NCI-H510A treated with DMSO at 0.1 percent for 48 hours (cell line): ENCODE data around the gene KHNYN.
"Not testable (repeated sequence)": the region's sequence is repeated elsewhere in the genome, so short reads cannot be mapped to it uniquely, and the experiment has no call there.

ENCODE experiments used
- DNase-seq: peaks from one replicate; lab custom pipeline; 2025; lab: John Stamatoyannopoulos, UW

KHNYN gene

DNA sequence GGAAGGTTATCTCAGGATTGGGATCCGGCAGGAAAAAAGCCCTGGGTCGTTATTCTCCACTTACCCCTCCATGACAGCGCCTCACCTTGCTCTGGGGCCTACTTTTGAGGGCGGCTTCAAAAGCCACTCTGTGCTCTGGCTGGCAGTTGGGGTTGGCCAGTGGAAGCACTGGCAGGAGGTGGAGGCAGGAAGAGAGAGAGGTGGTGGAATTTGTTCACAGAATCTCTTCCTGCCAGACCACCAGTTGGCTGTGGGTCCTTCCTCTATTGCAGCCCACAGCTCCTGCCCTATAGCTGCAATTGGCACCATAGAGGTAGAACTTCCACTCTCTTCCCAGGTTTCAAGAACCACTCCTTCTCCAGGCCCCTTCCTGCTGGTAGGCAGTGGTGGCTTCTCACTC lies 45.5 kb downstream of the KHNYN start:
- no peak for DNase-seq

DNA sequence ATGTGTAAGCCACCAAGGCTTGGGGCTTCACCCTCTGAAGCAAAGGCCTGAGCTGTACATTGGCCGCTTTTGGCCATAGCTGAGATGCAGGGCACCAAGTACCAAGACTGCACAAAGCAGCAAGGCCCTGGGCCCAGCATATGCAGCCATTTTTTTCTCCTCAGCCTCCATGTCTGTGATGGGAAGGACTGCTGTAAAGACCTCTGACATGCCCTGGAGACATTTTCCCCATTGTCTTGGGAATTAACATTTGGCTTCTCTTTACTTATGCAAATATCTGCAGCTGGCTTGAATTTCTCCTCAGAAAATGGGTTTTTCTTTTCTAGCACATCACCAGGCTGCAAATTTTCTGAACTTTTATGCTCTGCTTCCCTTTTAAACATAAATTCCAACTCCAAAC lies 50.2 kb downstream of the KHNYN start:
- not testable (repeated sequence) for DNase-seq

DNA sequence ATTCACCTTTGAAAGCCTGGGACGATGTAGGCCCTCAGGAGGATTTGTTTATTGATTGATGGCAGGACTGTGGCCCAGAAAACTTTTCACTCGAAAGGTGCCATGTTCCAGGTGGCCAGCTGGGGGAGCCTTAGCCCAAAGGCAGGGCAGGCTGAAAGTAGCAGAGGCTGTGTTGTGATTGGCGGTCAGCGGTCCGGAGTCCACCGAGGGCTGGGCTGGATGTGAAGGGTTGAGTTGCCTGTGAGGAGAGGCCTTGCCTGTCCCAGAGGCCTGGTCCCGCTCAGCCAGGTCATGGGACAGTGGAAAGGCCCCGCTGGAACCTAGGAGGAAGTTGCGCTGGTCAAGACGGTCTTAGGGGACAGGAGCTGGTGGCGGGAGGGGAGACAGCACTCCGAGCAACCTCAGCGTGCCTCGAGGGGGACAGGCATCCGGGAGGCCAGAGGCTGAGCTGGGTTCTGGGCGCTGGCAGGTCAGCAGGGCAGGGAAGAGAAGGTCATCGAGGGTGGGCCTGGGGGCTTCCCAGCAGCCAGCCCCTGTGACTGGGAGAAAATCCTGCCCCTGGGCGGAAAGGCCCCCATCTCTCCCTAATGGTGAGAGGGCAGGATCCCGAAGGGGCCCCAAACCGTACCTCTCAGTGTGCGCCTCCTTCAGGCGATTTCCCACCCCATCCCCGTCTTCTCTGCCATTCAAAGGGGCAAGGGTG lies 52.0 kb downstream of the KHNYN start:
- peak; percentile 9 for DNase-seq

DNA sequence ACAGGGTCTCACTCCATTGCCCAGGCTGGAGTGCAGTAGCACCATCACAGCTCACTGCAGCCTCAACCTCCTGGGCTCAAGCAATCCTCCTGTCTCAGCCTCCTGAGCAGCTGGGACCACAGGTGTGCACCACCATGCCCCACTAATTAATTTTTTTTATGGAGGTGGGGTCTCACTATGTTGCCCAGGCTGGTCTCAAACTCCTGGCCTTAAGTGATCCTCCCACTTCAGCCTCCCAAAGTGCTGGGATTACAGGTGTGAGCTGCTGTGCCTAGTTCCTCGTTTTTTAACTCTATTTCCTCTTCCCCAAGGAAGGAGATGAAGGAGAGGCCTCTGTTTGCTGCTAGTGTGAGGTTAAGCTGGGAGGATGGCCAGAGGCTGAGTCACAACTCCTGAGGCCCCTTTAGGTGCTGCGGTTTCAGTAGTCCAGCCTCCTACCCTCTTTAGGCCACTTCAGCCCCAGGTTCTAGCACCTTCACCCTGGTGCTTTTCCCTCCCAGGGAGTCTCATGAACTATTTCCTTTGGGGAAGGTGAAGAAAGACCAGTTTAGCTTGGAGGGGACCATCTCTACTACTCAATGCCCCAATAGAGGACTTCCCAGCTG lies 53.0 kb downstream of the KHNYN start:
- not testable (repeated sequence) for DNase-seq

DNA sequence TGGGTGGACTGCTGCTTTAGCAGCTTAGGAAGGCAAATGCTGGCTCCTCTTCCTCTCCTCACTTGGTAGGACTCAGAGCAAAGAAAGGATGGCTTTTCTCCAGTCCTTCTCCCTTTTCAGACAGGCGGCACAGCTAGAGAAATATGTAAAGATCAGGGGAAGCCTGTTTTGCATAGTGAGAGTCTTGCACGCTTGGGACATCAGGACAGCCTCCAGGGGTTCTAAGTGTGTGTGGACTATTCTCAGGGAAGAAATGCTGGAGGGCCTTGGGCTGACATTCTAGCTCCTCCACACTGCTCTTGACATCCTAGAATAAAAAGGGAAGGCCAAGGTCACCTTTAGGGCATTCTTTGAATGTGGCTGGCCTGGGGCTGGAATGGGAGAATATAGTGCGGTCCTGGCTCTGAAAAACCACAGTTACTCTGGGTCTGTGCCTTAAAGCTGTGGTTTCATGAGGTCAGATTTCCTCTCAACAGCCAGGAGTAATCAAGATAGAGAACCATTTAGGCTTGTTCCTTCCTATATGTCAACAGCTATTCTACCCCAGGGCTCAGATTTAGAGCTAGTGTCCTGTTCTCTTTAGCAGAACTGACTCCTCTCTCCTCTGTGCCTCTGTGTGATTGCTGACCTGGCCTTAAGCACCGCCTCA lies 54.0 kb downstream of the KHNYN start:
- DNase-seq, result no peak
